Measurements from ENCODE around the gene RAPGEF5.

GRCh38 chr7:22192801-22193200 is 164.2 kb downstream of the RAPGEF5 start:
- TF ChIP-seq EZH2 (IDR thresholded peaks at IDR 0.05) (no peak), POLR2AphosphoS5 (IDR thresholded peaks at IDR 0.05; ENCODE audit: borderline replicate concordance, low read depth, low read length) (no peak)
